ENCODE measurements around the gene NSDHL. TPM values are rescaled to one million over a fixed set of nuclear protein-coding genes. Genes with fewer than 3 reads are reported as not detected.

NSDHL gene
- total and polyA plus RNA-seq, 7 donors = 6.1 to 32.5 (median 9.9) TPM

DNA sequence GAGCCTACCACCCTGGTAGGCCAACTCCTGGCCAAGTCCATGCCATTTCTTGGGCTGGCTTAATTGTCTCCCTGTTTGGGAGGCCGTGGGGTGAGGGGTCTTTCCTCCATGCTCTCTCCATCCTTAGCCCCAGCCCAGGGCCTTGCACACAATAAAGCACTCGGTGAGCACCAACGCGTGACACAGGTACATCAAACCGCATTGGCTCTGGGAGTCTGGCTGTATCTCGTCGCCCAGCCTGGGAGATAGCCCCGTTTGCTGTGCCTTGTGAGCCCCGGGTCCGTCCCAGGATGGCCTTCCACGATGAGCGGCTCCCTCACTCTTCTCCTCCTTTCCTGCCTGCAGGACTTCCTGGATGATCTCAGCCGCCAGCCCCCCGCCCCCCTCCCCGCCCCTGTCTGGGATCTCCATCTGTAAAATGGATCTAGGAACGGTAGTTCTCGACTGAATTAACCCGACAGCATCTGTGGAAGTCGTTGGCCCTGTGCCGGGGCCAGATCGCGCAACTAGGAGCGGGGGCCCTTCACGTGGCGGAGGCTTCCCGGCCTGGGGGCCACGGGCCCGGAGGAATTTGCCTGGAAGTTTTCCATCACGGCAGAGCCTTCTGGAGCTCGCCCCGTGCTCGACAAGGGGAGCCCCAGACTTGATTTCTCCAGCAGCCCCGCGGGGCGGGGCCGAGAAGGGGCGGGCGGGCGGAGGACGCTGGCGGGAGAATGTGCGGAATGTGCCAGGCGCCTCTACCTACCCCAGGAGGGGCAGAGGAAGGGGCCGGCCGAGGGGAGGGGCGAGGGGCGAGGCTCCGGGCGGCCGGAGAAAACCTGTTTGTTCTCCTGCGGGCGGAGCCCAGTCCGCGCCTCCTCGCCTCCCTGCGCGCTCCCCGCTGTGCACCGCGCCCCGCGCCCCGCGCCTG lies 66.6 kb downstream of the NSDHL start, which contains the start of gene ZNF185:
Gene ZNF185 (plus strand): TSS at position 846 of the 910 bp plus-strand sequence. CDS start 16,423 bp downstream, outside the sequence.
- Histone ChIP-seq H3K4me3 (peak within 1 kb of the TSS in 3 of 4 donors; percentile 23 to 41 (median 34)), H3K27ac (no peak within 1 kb of the TSS), H3K9me3 (no peaks in the 10 kb centered on the region), H3K27me3 (peaks cover 0 to 15% (median 0%) of the 10 kb centered on the region in 3 donors), H3K4me1 (no peaks in the 10 kb centered on the region), H3K36me3 (no peaks in the 10 kb centered on the region)
- TF ChIP-seq, protein P1, sequence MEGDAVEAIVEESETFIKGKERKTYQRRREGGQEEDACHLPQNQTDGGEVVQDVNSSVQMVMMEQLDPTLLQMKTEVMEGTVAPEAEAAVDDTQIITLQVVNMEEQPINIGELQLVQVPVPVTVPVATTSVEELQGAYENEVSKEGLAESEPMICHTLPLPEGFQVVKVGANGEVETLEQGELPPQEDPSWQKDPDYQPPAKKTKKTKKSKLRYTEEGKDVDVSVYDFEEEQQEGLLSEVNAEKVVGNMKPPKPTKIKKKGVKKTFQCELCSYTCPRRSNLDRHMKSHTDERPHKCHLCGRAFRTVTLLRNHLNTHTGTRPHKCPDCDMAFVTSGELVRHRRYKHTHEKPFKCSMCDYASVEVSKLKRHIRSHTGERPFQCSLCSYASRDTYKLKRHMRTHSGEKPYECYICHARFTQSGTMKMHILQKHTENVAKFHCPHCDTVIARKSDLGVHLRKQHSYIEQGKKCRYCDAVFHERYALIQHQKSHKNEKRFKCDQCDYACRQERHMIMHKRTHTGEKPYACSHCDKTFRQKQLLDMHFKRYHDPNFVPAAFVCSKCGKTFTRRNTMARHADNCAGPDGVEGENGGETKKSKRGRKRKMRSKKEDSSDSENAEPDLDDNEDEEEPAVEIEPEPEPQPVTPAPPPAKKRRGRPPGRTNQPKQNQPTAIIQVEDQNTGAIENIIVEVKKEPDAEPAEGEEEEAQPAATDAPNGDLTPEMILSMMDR (IDR thresholded peaks at IDR 0.05) = no peak
- TF ChIP-seq EP300 (IDR thresholded peaks at IDR 0.05) (no peak), POLR2A (IDR thresholded peaks at IDR 0.05) (no peak), POLR2AphosphoS5 (IDR thresholded peaks at IDR 0.05) (no peak)
- DNase-seq = no peak
- intact Hi-C loops (cut with DNase I) = no loop called here
- 14% methylated on average over 64 of the region's 64 CpGs for WGBS, 2 donors

DNA sequence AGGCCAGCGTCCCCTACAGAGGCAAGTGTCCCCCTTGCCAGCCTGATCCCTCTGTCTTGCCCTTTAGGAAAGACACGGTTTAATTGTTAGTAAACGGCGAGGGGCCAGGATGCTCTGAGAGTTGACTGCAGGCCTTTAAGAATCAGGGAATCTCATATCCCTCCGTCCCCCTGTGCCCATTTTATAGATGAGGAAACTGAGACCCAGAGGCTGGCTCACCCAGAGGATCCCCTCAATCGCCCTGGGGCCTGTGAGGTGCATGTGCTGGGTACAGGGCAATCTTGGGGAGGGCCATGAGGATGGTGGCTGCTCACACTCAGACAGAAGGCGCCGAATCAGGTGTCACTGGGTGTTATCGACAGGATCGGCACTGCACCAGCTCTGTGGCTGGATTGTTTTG lies 67.6 kb downstream of the NSDHL start:
- WGBS, 2 donors = 63 to 79% methylated on average over 10 of the region's 10 CpGs
- TF ChIP-seq EP300 (IDR thresholded peaks at IDR 0.05) (no peak), POLR2A (IDR thresholded peaks at IDR 0.05) (no peak), POLR2AphosphoS5 (IDR thresholded peaks at IDR 0.05) (no peak)
- TF ChIP-seq, protein P1 (IDR thresholded peaks at IDR 0.05) = no peak
- Histone ChIP-seq H3K27me3 (peaks cover 0 to 15% (median 0%) of the 10 kb centered on the region in 3 donors), H3K36me3 (no peaks in the 10 kb centered on the region), H3K4me1 (no peaks in the 10 kb centered on the region), H3K4me3 (no peak overlapping the region), H3K9me3 (no peaks in the 10 kb centered on the region), H3K27ac (no peak overlapping the region)
- intact Hi-C loops (cut with DNase I) = no loop called here
- DNase-seq = no peak

DNA sequence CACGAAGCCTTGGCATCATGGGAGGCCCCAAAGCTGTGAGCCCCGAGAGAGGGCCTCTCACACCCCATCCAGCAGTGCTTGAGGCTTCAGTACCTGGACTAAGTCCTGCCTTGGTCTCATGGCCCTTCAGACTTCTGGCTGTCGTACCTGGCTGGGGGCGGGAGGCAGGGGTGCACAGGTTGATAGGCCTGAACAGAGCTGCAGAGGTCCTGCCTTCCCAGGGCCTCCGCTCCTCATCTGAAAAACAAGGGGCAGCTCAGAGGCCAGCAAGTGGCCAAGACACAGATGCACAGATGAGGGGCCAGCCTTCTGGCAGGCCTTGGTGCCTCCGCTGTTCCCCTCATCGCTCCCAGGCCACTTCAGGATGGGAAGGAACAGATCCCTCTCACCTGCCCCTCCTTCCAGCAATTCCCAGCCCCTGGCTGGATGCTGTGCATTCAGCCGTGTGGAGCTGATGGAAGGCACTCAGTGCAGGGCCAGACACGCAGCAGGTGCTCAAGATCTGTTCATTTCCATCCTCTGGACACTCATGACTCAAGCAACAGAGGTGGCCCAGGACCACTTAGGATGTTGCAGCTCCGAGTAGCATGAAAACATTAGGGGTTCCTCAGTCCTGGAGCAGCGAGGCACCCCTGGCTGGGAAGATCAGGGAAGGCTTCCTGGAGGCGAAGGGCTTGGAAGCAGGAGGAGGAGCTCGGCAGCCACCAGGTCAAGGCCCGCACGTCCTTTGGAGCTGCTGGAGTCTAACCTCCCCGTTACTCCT lies 68.4 kb downstream of the NSDHL start:
- intact Hi-C loops (cut with DNase I) = no loop called here
- WGBS, 2 donors = 91 to 92% methylated on average over 16 of the region's 16 CpGs

DNA sequence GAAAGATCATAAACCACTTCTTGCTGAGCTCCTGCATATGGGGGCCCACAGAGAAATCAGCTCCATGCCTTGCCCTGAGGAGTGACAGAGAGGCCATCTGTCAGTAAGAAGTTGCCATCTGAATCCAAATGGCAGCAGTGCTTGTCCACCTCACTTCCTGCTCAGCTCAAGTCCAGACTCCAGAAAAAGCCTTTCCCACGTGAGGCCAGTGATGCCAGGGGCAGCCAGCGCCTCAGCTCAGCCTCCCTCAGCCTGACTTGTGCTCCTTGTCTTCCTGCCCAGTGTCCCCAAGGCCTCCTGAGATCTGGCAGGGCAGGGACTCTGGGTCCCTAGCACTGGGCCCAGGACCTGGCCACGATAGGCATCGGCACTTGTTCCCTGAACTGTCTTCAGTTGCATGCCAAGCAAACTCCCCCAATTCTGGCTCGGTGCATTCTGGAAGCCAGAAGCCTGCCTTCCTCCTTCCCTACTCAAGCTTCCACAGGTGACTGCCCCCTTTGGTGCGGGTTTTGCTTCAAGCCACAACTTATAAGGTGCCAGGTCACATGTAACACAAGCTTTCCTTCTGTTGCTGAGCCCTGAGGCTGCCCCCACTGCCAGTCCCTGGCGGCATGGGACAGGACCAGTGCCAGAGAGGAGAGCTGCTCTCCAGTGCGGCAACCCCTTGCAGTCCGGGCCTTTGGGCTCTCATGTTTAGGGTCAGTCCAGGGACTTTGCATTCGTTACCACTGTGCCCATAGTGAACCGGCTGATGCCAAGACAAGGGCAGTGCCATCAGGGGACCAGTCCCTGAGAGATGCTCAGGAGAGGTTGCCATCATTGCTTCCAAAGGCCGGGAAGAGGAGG lies 69.2 kb downstream of the NSDHL start:
- no peak for TF ChIP-seq EP300 (IDR thresholded peaks at IDR 0.05)
- TF ChIP-seq, protein P1 (IDR thresholded peaks at IDR 0.05) = no peak
- TF ChIP-seq POLR2AphosphoS5 (IDR thresholded peaks at IDR 0.05) = no peak
- no peak for TF ChIP-seq POLR2A (IDR thresholded peaks at IDR 0.05)
- no peak for DNase-seq
- no peaks in the 10 kb centered on the region for H3K9me3 ChIP-seq
- H3K4me3 ChIP-seq = no peak overlapping the region
- no peaks in the 10 kb centered on the region for H3K4me1 ChIP-seq
- H3K27me3 ChIP-seq = peaks cover 0 to 15% (median 0%) of the 10 kb centered on the region in 3 donors
- WGBS, 2 donors = 92% methylated on average over 12 of the region's 12 CpGs
- intact Hi-C loops (cut with DNase I) = no loop called here
- no peaks in the 10 kb centered on the region for H3K36me3 ChIP-seq
- no peak overlapping the region for H3K27ac ChIP-seq

More for the DNA sequence above, 68.4 kb downstream of the NSDHL start:
- Histone ChIP-seq H3K27me3 (peaks cover 0 to 15% (median 0%) of the 10 kb centered on the region in 3 donors), H3K4me1 (no peaks in the 10 kb centered on the region), H3K27ac (no peak overlapping the region), H3K4me3 (no peak overlapping the region), H3K36me3 (no peaks in the 10 kb centered on the region), H3K9me3 (no peaks in the 10 kb centered on the region)
- DNase-seq = no peak
- TF ChIP-seq, protein P1 (IDR thresholded peaks at IDR 0.05) = no peak
- no peak for TF ChIP-seq POLR2AphosphoS5 (IDR thresholded peaks at IDR 0.05)
- no peak for TF ChIP-seq EP300 (IDR thresholded peaks at IDR 0.05)
- no peak for TF ChIP-seq POLR2A (IDR thresholded peaks at IDR 0.05)

Data from sigmoid colon (tissue), 7 donors.